Measurements from ENCODE around the gene FN3KRP. TPM values are rescaled to one million over a fixed set of nuclear protein-coding genes. Genes with fewer than 3 reads are reported as not detected.

Gene FN3KRP, protein sequence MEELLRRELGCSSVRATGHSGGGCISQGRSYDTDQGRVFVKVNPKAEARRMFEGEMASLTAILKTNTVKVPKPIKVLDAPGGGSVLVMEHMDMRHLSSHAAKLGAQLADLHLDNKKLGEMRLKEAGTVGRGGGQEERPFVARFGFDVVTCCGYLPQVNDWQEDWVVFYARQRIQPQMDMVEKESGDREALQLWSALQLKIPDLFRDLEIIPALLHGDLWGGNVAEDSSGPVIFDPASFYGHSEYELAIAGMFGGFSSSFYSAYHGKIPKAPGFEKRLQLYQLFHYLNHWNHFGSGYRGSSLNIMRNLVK
- polyA plus RNA-seq (ENCODE audit: low read depth in 6 of 6), result 10 to 100 TPM; 20.0 to 27.7 (median 25.8) TPM

DNA sequence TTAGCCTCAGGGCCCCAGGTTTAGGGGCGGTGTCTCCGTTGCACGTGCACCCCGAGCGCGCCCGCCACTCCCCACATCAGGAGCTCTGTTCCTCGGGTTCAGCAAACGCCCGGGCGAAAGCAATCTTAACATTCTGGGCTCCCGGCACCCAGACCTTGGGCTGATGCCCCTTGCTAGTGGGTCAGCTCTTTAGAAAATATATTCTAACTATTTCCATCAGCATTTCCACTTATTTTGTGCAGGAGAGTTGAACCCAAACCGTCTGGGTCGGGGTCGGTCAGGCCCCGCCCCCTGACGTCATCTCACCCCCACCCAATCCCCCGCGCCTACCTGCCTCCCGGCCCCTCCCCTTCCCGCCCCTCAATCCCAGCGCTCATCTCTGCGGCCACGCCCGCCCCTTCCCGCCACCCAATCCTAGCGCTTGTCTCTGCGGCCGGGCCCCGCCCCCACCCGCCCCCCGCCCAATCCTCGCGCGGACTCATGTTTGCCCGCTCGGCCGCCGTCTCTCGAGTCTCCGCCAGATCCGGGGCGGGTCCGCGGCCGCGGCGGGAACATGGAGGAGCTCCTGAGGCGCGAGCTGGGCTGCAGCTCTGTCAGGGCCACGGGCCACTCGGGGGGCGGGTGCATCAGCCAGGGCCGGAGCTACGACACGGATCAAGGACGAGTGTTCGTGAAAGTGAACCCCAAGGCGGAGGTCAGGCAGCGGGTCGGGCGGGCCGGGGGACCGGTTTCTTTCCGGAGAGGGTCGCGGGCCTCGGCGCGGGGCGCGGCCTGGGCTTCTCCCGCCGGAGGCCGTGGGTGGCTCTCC lies at the start of gene FN3KRP:
Gene FN3KRP (plus strand): TSS at position 504 of the 808 bp plus-strand sequence. CDS start 50 bp downstream, at position 554.
- Mint-ChIP-seq H3K27me3 (no peaks in the 10 kb centered on the region), H3K4me3 (peak within 1 kb of the TSS; percentile 85 to 99 (median 94)), H3K27ac (peak within 1 kb of the TSS; percentile 79 to 96 (median 87)), H3K4me1 (peaks cover 12 to 28% (median 25%) of the 10 kb centered on the region in 3 donors), H3K36me3 (no peaks in the 10 kb centered on the region), H3K9me3 (no peaks in the 10 kb centered on the region)
- peak; percentile 80 for DNase-seq
- ATAC-seq (ENCODE audit: low read depth in 2 of 2), result peak; percentile 91 to 94

DNA sequence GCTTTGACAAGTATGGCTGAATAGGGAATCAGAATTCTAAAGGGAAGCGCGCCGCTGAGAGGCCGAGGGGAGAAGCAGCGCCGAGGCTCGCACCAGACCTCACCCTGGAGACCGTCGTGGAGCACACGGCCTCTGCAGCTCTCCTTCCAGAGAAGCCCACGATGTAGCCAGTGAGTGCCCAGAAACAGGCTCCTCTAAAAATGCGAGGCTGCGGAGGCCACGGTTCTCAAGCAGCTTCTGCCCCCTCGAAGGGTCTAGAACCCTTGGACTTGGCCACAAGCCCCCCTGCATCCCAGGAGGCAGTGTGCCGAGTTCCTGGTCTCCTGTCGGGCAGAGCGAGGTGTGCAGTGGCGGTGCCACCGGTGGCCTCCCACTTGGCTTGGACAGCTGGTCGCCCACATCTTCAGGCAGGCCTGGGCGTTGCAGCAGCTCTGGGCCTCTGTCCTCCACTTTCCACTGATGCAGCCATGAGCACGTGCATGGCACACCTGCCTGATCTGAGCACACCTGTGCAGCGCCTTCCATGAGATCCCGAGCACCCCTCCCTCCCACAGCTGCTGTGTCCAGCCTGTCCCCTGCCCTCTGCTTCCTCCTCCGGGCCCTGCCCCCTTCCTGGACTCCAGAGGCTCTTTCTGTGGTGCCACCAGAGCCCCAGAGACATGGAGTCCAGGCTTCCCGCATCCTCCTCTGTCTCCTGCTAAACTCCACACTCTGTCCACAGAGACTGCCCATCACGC lies 49.4 kb upstream of the FN3KRP start:
- peak overlapping the region in 1 of 8 donors; percentile 13 for H3K4me3 Mint-ChIP-seq
- peak overlapping the region in 1 of 6 donors; percentile 77 for H3K27ac Mint-ChIP-seq
- H3K27me3 Mint-ChIP-seq, result peaks cover 0 to 5% (median 0%) of the 10 kb centered on the region in 3 donors
- ATAC-seq (ENCODE audit: low read depth in 2 of 2) (no peak), DNase-seq (no peak)
- H3K9me3 Mint-ChIP-seq, result no peaks in the 10 kb centered on the region
- no peaks in the 10 kb centered on the region for H3K36me3 Mint-ChIP-seq
- peaks cover 2 to 6% (median 4%) of the 10 kb centered on the region in 3 donors for H3K4me1 Mint-ChIP-seq

GRCh38 chr17:82667668-82668000 lies 48.9 kb upstream of the FN3KRP start:
- Mint-ChIP-seq H3K9me3 (no peaks in the 10 kb centered on the region), H3K27me3 (peaks cover 0 to 5% (median 0%) of the 10 kb centered on the region in 3 donors), H3K27ac (peak overlapping the region in 1 of 6 donors; percentile 77), H3K36me3 (no peaks in the 10 kb centered on the region), H3K4me3 (peak overlapping the region in 1 of 8 donors; percentile 13), H3K4me1 (peaks cover 2 to 6% (median 4%) of the 10 kb centered on the region in 3 donors)
- ATAC-seq (ENCODE audit: low read depth in 2 of 2), result no peak
- DNase-seq, result no peak

- H3K27ac Mint-ChIP-seq, result peak overlapping the region in 2 of 6 donors; percentile 42 to 78
- no peak for ATAC-seq (ENCODE audit: low read depth in 2 of 2)
- no peak overlapping the region for H3K4me3 Mint-ChIP-seq
These were observed 48.4 kb upstream of the FN3KRP start for GRCh38 chr17:82668024-82668630.

GRCh38 chr17:82668631-82669099 lies 47.8 kb upstream of the FN3KRP start:
- no peaks in the 10 kb centered on the region for H3K36me3 Mint-ChIP-seq
- peak overlapping the region in 4 of 6 donors; percentile 11 to 80 (median 60) for H3K27ac Mint-ChIP-seq
- DNase-seq, result peak; percentile 55
- no peaks in the 10 kb centered on the region for H3K9me3 Mint-ChIP-seq
- peak overlapping the region in 6 of 8 donors; percentile 29 to 72 (median 43) for H3K4me3 Mint-ChIP-seq
- ATAC-seq (ENCODE audit: low read depth in 2 of 2), result peak; percentile 92 to 96
- H3K4me1 Mint-ChIP-seq, result peaks cover 2 to 6% (median 4%) of the 10 kb centered on the region in 3 donors
- peaks cover 0 to 5% (median 0%) of the 10 kb centered on the region in 3 donors for H3K27me3 Mint-ChIP-seq

More at GRCh38 chr17:82668024-82668630, 48.4 kb upstream of the FN3KRP start:
- no peak for DNase-seq
- Mint-ChIP-seq H3K9me3 (no peaks in the 10 kb centered on the region), H3K27me3 (peaks cover 0 to 5% (median 0%) of the 10 kb centered on the region in 3 donors), H3K36me3 (no peaks in the 10 kb centered on the region), H3K4me1 (peaks cover 2 to 6% (median 4%) of the 10 kb centered on the region in 3 donors)

DNA sequence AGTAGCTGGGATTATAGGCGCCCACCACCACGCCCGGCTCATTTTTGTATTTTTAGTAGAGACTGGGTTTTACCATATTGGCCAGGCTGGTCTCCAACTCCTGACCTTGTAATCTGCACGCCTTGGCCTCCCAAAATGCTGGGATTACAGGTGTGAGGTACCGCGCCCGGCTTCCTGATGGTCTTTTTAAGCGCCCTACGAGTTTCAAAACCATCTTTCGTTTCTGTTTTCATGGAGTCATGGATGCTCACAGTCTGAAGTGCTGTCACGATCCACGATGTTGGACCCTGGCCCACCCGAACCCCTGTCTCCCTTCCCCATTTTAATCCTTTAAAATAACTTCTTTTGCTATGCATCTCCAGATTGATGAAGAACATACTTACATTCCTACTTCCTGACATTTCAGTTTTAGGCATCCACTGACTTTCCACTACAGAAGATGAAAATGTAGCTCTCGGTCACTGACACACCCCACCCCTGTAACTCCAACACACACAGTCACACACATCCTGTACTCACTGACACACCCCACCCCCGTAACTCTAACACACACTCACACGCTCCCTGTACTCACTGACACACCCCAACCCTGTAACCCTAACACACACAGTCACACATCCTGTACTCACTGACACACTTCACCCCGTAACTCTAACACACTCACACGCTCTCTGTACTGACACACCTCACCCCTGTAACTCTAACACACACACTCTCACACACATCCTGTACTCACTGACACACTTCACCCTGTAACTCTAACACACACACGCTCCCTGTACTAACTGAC lies 45.6 kb upstream of the FN3KRP start:
- H3K4me1 Mint-ChIP-seq, result peaks cover 2 to 6% (median 4%) of the 10 kb centered on the region in 3 donors
- H3K36me3 Mint-ChIP-seq, result no peaks in the 10 kb centered on the region
- ATAC-seq (ENCODE audit: low read depth in 2 of 2) (no peak), DNase-seq (no peak)
- no peaks in the 10 kb centered on the region for H3K9me3 Mint-ChIP-seq
- H3K4me3 Mint-ChIP-seq, result no peak overlapping the region
- peak overlapping the region in 3 of 6 donors; percentile 0 to 43 (median 11) for H3K27ac Mint-ChIP-seq
- H3K27me3 Mint-ChIP-seq, result peaks cover 0 to 5% (median 0%) of the 10 kb centered on the region in 3 donors

DNA sequence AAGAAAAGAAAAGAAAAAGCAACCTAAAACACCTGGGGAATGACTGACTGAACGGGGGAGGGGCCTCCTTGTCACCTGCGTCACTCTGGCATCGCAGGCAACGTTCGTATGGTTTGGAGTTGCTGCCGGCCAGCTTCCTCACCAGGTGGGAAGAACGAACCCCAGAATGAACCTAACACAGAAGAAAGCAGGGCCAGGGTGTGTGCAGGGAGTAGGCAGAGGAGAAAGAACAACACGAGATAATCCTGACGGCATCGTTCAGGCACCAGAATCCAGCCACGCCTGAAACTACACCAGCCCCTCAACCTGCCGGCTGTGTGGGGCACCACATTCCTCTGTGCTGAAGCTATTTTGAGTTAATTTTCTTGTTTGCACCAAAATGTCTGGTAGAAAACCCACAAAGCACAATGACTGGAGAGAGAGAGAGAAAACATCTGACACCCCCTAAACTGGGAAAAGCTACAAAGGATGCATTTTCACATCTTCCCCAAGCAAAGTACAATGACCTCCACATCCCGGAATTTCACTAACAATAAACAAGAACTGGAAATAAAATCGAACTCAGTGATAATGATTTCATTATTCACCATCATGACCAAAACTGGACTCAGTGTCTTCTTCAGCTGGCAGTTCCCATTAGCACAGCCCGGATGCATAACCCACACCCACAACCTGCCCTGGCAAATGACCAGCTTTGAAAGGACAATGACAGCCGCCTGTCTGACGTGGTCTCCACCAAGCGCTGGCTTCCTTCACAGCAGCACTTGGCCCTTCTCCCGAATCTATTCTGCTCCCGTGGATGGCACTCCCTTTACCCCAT lies 41.6 kb upstream of the FN3KRP start:
- H3K9me3 Mint-ChIP-seq, result no peaks in the 10 kb centered on the region
- ATAC-seq (ENCODE audit: low read depth in 2 of 2), result no peak

DNA sequence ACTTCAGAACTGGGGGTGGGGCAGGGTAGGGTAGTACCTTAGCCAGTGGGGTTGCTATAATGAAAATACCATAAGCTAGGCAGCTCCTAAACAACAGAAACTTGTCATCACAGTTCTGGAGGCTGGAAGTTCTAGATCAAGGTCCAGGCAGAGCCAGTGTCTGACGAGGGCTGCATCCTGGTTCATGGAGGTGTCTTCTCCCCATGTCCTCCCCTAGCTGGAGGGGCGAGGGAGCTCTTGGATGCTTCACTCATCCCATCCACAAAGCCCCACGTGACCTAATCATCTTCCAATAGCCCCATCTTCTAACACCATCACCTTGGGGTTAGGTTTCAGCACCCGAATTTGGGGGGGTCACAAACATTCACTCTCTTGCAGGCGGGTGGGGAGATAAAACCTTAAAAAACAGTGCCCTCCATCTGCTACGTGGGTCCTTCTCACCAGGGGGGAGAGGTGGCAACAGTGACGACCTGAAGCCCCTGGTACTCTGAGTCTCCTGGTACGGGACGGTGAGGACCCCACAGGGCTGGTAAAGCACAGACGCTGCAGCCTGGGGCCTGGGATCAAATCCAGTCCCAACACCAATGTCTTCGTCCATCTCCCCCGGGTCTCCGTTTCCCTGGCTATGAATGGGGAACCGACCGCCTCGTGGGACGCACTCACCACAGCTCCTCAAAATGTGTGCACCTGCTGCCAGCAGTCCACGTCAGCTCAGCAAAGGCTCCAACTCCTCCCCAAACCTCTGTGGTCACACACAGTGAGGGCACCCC lies 40.8 kb upstream of the FN3KRP start:
- Mint-ChIP-seq H3K27me3 (no peaks in the 10 kb centered on the region), H3K9me3 (no peaks in the 10 kb centered on the region), H3K36me3 (no peaks in the 10 kb centered on the region), H3K4me3 (peak overlapping the region in 1 of 8 donors; percentile 21), H3K27ac (no peak overlapping the region), H3K4me1 (peaks cover 0 to 8% (median 0%) of the 10 kb centered on the region in 3 donors)
- DNase-seq (no peak), ATAC-seq (ENCODE audit: low read depth in 2 of 2) (no peak)

More for the DNA sequence above, 41.6 kb upstream of the FN3KRP start:
- Mint-ChIP-seq H3K27me3 (no peaks in the 10 kb centered on the region), H3K36me3 (no peaks in the 10 kb centered on the region), H3K27ac (no peak overlapping the region), H3K4me1 (peaks cover 0 to 8% (median 0%) of the 10 kb centered on the region in 3 donors), H3K4me3 (peak overlapping the region in 1 of 8 donors; percentile 35)
- no peak for DNase-seq

DNA sequence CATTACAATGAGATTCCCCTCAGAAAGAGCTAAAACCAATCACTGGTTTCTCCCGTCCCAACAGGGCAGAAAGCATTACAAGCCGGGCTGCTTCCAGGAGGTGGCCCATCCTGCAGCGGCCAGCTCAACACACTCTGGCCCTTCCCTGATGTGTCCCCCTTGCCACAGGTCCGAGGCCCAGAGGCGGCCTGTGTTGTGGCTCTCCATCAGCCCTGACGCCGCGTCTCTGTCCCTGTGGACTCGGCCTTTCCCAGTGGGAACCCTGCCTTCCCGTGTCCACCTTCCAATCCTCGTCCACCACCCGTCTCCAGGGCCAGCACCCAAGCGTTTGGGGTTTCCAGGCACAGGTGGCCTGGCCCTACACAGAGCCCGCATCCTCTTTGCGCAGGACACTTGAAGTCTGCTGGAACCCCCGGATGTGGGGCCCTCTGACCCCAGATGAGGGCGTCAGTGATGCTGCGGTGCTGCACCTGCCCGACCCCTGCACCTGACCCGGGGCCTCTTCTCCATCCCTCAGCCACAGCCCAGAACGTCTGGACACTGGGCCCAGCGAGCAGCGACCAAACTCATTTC lies 39.1 kb upstream of the FN3KRP start:
- Mint-ChIP-seq H3K4me3 (no peak overlapping the region), H3K27ac (peak overlapping the region in 1 of 6 donors; percentile 26)

GRCh38 chr17:82678265-82678891 lies 38.1 kb upstream of the FN3KRP start:
- ATAC-seq (ENCODE audit: low read depth in 2 of 2), result no peak
- H3K27ac Mint-ChIP-seq, result no peak overlapping the region
- no peaks in the 10 kb centered on the region for H3K36me3 Mint-ChIP-seq
- H3K4me1 Mint-ChIP-seq, result peaks cover 0 to 8% (median 0%) of the 10 kb centered on the region in 3 donors
- peaks cover 0 to 10% (median 9%) of the 10 kb centered on the region in 7 donors for H3K9me3 Mint-ChIP-seq
- no peak for DNase-seq
- no peak overlapping the region for H3K4me3 Mint-ChIP-seq
- H3K27me3 Mint-ChIP-seq, result no peaks in the 10 kb centered on the region

More for the DNA sequence above, 39.1 kb upstream of the FN3KRP start:
- no peaks in the 10 kb centered on the region for H3K27me3 Mint-ChIP-seq
- H3K4me1 Mint-ChIP-seq, result peaks cover 0 to 8% (median 0%) of the 10 kb centered on the region in 3 donors
- no peak for DNase-seq
- peaks cover 0 to 10% (median 9%) of the 10 kb centered on the region in 7 donors for H3K9me3 Mint-ChIP-seq
- no peak for ATAC-seq (ENCODE audit: low read depth in 2 of 2)
- no peaks in the 10 kb centered on the region for H3K36me3 Mint-ChIP-seq
